ENCODE results near the gene GPRIN3. TPM values are rescaled to one million over a fixed set of nuclear protein-coding genes. Genes with fewer than 3 reads are reported as not detected.

The GPRIN3 gene
- total and polyA plus RNA-seq, 2 of the 13 experiments (the other 11 are each of a cell fraction or from before 2014, with no cell fraction given), result not detected

DNA sequence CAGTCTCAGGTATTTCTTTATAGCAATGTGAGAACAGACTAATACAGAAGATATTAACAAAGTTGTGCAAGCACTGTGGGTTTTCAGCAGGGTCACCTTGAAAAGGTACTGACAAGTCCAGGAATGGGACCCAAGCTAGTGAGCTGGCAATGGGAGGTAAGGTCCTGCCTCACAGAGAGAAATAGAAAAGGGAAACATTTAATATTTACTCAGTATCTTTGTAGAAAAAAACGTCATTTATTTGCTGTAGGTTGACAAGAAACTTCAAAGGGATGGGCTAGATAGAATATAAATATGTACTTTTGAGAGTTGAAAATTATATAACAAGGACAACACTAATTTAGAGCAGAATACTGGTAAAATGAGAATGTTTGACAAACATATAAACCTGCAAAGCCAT, 89.0 kb downstream of the GPRIN3 start (continued):
- TF ChIP-seq, protein P1, sequence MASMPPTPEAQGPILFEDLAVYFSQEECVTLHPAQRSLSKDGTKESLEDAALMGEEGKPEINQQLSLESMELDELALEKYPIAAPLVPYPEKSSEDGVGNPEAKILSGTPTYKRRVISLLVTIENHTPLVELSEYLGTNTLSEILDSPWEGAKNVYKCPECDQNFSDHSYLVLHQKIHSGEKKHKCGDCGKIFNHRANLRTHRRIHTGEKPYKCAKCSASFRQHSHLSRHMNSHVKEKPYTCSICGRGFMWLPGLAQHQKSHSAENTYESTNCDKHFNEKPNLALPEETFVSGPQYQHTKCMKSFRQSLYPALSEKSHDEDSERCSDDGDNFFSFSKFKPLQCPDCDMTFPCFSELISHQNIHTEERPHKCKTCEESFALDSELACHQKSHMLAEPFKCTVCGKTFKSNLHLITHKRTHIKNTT (CRISPR knock-in tag; IDR thresholded peaks at IDR 0.05), result no peak

DNA sequence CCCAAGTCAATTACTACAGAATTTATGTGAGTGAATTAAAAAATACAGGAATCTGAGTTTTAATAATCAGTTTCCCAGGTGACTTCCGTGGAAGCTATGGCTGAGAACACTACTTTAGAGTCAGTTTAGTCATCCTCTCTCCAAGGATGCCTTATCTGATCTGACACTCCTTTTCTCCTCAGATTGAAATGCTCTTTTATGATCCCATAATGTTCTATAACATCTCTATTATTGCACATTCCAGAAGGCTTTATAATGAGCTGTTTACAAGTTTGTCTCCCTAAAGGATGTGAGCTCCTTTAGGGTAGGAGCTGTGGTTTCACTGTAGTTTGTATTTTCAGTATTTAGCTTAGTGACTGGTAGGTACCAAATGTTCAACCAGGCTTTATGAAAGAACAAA, 90.0 kb downstream of the GPRIN3 start:
- no peak for FAIRE-seq
- TF ChIP-seq NFKBIZ (CRISPR knock-in tag; IDR thresholded peaks at IDR 0.05) (no peak), CCAR2 (optimal IDR thresholded peaks at IDR 0.05; ENCODE audit: low read depth, low read length) (no peak), SOX5 (CRISPR knock-in tag; IDR thresholded peaks at IDR 0.05; ENCODE audit: borderline replicate concordance) (no peak), CHD4 (IDR thresholded peaks at IDR 0.05; ENCODE audit: borderline replicate concordance, low read length) (no peak), HOXA7 (CRISPR knock-in tag; IDR thresholded peaks at IDR 0.05) (no peak), ZNF335 (CRISPR knock-in tag; IDR thresholded peaks at IDR 0.05) (no peak), ZNF282 (IDR thresholded peaks at IDR 0.05; ENCODE audit: partially characterized antibody) (no peak), SIN3A (IDR thresholded peaks at IDR 0.05; ENCODE audit: borderline replicate concordance, low read depth, low read length) (no peak), MTA1 (CRISPR knock-in tag; IDR thresholded peaks at IDR 0.05; ENCODE audit: borderline replicate concordance) (no peak), FIP1L1 (IDR thresholded peaks at IDR 0.05; ENCODE audit: borderline replicate concordance, insufficient read depth, low read depth, low read length) (no peak), ZNF841 (CRISPR knock-in tag; IDR thresholded peaks at IDR 0.05; ENCODE audit: borderline replicate concordance) (no peak)
- TF ChIP-seq, protein P2, sequence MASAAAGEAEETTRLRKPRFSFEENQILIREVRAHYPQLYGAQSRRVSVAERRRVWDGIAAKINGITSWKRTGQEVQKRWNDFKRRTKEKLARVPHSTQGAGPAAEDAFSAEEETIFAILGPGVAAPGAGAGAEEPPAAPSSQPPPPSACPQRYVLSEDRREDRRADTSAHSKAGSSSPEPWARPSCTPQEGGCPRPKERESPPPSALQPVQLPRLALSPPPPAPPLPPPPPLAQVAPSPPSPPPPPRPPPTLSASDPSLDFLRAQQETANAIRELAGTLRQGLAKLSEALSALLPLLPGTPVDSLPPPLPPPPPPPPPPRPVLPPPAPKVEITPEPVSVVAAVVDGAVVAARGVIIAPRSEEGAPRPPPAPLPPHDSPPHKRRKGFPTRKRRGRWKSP (CRISPR knock-in tag; IDR thresholded peaks at IDR 0.05), result no peak
- TF ChIP-seq, protein P3, sequence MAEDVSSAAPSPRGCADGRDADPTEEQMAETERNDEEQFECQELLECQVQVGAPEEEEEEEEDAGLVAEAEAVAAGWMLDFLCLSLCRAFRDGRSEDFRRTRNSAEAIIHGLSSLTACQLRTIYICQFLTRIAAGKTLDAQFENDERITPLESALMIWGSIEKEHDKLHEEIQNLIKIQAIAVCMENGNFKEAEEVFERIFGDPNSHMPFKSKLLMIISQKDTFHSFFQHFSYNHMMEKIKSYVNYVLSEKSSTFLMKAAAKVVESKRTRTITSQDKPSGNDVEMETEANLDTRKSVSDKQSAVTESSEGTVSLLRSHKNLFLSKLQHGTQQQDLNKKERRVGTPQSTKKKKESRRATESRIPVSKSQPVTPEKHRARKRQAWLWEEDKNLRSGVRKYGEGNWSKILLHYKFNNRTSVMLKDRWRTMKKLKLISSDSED (CRISPR knock-in tag; IDR thresholded peaks at IDR 0.05), result no peak
- TF ChIP-seq, protein P4, sequence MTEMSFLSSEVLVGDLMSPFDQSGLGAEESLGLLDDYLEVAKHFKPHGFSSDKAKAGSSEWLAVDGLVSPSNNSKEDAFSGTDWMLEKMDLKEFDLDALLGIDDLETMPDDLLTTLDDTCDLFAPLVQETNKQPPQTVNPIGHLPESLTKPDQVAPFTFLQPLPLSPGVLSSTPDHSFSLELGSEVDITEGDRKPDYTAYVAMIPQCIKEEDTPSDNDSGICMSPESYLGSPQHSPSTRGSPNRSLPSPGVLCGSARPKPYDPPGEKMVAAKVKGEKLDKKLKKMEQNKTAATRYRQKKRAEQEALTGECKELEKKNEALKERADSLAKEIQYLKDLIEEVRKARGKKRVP (CRISPR knock-in tag; IDR thresholded peaks at IDR 0.05), result no peak
- TF ChIP-seq, protein P5, sequence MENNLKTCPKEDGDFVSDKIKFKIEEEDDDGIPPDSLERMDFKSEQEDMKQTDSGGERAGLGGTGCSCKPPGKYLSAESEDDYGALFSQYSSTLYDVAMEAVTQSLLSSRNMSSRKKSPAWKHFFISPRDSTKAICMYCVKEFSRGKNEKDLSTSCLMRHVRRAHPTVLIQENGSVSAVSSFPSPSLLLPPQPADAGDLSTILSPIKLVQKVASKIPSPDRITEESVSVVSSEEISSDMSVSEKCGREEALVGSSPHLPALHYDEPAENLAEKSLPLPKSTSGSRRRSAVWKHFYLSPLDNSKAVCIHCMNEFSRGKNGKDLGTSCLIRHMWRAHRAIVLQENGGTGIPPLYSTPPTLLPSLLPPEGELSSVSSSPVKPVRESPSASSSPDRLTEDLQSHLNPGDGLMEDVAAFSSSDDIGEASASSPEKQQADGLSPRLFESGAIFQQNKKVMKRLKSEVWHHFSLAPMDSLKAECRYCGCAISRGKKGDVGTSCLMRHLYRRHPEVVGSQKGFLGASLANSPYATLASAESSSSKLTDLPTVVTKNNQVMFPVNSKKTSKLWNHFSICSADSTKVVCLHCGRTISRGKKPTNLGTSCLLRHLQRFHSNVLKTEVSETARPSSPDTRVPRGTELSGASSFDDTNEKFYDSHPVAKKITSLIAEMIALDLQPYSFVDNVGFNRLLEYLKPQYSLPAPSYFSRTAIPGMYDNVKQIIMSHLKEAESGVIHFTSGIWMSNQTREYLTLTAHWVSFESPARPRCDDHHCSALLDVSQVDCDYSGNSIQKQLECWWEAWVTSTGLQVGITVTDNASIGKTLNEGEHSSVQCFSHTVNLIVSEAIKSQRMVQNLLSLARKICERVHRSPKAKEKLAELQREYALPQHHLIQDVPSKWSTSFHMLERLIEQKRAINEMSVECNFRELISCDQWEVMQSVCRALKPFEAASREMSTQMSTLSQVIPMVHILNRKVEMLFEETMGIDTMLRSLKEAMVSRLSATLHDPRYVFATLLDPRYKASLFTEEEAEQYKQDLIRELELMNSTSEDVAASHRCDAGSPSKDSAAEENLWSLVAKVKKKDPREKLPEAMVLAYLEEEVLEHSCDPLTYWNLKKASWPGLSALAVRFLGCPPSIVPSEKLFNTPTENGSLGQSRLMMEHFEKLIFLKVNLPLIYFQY (CRISPR knock-in tag; IDR thresholded peaks at IDR 0.05; ENCODE audit: borderline replicate concordance), result no peak

More for the DNA sequence above, 90.0 kb downstream of the GPRIN3 start:
- no peak for ATAC-seq
- H3K4me1 ChIP-seq (ENCODE audit: insufficient read depth, low read length), result peaks cover 28% of the 10 kb centered on the region
- no peak for DNase-seq (ENCODE audit: low spot score)
- H3K36me3 ChIP-seq (replicated peaks in 1 of 2; ENCODE audit: control insufficient read depth in 1 of 2, insufficient read depth in 2 of 2, low read length in 2 of 2), result no peaks in the 10 kb centered on the region
- H3K9me3 ChIP-seq (ENCODE audit: low read length), result no peaks in the 10 kb centered on the region
- POLR2A ChIA-PET, result no interaction called here
- H3K4me2 ChIP-seq (ENCODE audit: low read depth, low read length), result no peak overlapping the region
- intact Hi-C loops (cut with micrococcal nuclease; ENCODE audit: unreplicated experiment), result no loop called here
- WGBS (ENCODE audit: low lambda C conversion rate), result 4% methylated on average over 1 of the region's 1 CpG
- no TSS peak for BruUV-seq (replicated peaks)
- H3K4me3 ChIP-seq (replicated peaks in 1 of 3; ENCODE audit: insufficient read depth in 1 of 3, low read depth in 2 of 3, low read length in 3 of 3), result no peak overlapping the region
- no peaks in the 10 kb centered on the region for H4K20me1 ChIP-seq (ENCODE audit: insufficient read depth, low read length)
- in situ Hi-C loops (cut with HindIII; ENCODE audit: extremely low pct_ligation_motif_present, low pct_unique_long_range_greater_than_20kb), result no loop called here
- H3K27me3 ChIP-seq (ENCODE audit: control insufficient read depth in 1 of 2, insufficient read depth in 2 of 2, low read length in 2 of 2), result no peaks in the 10 kb centered on the region
- no peak overlapping the region for H3K9ac ChIP-seq (ENCODE audit: insufficient read depth, low read depth, low read length)
- CTCF ChIA-PET (ENCODE audit: low intra/inter-chr PET ratio, low total read pairs), result no interaction called here
- no peak overlapping the region for H2AFZ ChIP-seq (ENCODE audit: low read length)
- no peaks in the 10 kb centered on the region for H3K79me2 ChIP-seq (ENCODE audit: insufficient read depth, low read length)
- H3K27ac ChIP-seq (ENCODE audit: extremely low read length, insufficient read depth, low read length), result no peak overlapping the region

Measured in HepG2 (cell line).